Transverse colon (tissue), 4 donors: ENCODE data around the gene ERCC4. TPM values are rescaled to one million over a fixed set of nuclear protein-coding genes. Genes with fewer than 3 reads are reported as not detected.

Source experiments
- DNase-seq: peaks from one replicate; pipeline ENCODE4 v3.0.0-alpha.2; 2019
- H3K27ac ChIP-seq, 4 donors: fragments of 200-600 bp; sonication (generic); 2 replicates each; pipeline ENCODE4 v1.5.1; 2016 to 2018; ENCODE audit warnings: inconsistent platforms in 4 of 4
- H3K27me3 ChIP-seq: fragments of 200-600 bp; sonication (generic); 2 replicates; pipeline ENCODE4 v1.5.1; 2017; ENCODE audit warnings: inconsistent platforms
- H3K36me3 ChIP-seq, 4 donors: fragments of 200-600 bp; sonication (generic); 2 replicates each; pipeline ENCODE4 v1.5.1; 2017 to 2019; ENCODE audit warnings: inconsistent platforms in 4 of 4
- H3K4me1 ChIP-seq, 4 donors: fragments of 200-600 bp; sonication (generic); 2 replicates each; pipeline ENCODE4 v1.5.1; 2017 to 2020; ENCODE audit warnings: inconsistent platforms in 4 of 4
- H3K4me3 ChIP-seq, 4 donors: fragments of 200-600 bp; sonication (generic); 1 replicate in 1 of 4; 2 replicates in 3 of 4; pipeline versions ENCODE4 v1.5.1 to v1.6.1; 2017 to 2019; ENCODE audit warnings: inconsistent platforms in 4 of 4
- H3K9me3 ChIP-seq, 2 donors: fragments of 200-600 bp; sonication (generic); 2 replicates each; pipeline ENCODE4 v1.5.1; 2017 to 2019; ENCODE audit warnings: inconsistent platforms in 2 of 2
- EP300 ChIP-seq: sonication (generic); formaldehyde crosslinking; IDR thresholded peaks from one replicate; pipeline ENCODE4 v1.6.1; 2017; ENCODE audit warnings: antibody characterized with exemption, low read depth
- POLR2A ChIP-seq: fragments of 450-650 bp; IDR thresholded peaks from one replicate; pipeline ENCODE4 v1.6.1; 2016; ENCODE audit warnings: antibody characterized with exemption, mild to moderate bottlenecking, moderate library complexity
- POLR2AphosphoS5 ChIP-seq, 3 donors: sonication (generic); formaldehyde crosslinking; IDR thresholded peaks; one replicate each; pipeline ENCODE4 v1.6.1; 2016; ENCODE audit warnings: antibody characterized with exemption in 3 of 3
- WGBS, 2 donors: methylation state at CpG; one replicate each; pipeline ENCODE4 v1.1.5; 2018; ENCODE audit warnings: low coverage in 1 of 2; 5-methylcytosine and 5-hydroxymethylcytosine counted together
- in situ Hi-C, 4 donors: fragments of 200-750 bp; cut with MboI; loops; one replicate each; pipeline versions ENCODE4 v1.15.0 to v1.15.1; 2017; ENCODE audit warnings: low sequenced_read_pairs in 3 of 4, low pct_ligation_motif_present in 1 of 4, low pct_unique_long_range_greater_than_20kb in 1 of 4
- intact Hi-C: fragments of 100-400 bp; cut with DNase I; formaldehyde crosslinking; loops from one replicate; pipeline ENCODE4 v1.15.1; 2023; ENCODE audit warnings: low total_unique reads
- total RNA-seq, 4 donors: library from RNA; depleted of rRNA; stranded (reverse); fragments of >200 nt; gene quantifications; one replicate each; pipeline ENCODE4 v1.1.0, GENCODE V29; 2016
- TF ChIP-seq, protein P1 (sequence below), 5 experiments: fragments of 200-600 bp in 3 of 5; fragments of 450-650 bp in 2 of 5; sonication (generic) in 3 of 5; IDR thresholded peaks; 1 replicate in 2 of 5; 2 replicates in 3 of 5; pipeline ENCODE4 v1.5.1; 2016 to 2017; ENCODE audit warnings: antibody characterized with exemption in 5 of 5, inconsistent platforms in 3 of 5, mild to moderate bottlenecking in 2 of 5, moderate library complexity in 1 of 5

Gene ERCC4
- total RNA-seq, 4 donors from 2014 or later = 3.8 to 14.1 (median 4.8) TPM

DNA sequence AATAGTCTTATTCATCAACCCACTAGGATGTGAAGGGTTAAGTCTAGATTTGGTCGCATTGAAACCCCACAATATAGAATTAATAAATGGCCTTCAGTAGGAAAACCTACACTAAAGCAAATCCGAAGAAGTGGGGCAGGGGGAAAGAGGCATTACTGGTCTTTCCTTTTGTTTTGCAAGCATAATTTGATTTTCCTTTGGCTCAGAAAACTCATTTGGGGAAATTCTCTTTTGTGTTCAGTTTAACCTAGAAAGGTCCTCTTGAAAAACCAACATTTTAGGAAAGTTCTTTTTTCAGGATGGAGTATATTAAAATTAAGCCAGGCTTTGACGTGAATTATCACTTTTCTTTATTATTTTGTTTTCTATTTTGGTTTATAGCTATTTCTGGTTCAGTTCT, 31.7 kb downstream of the ERCC4 start:
- no peak for DNase-seq
- Histone ChIP-seq H3K4me3 (no peak overlapping the region), H3K4me1 (peaks cover 0 to 6% (median 0%) of the 10 kb centered on the region in 4 donors), H3K9me3 (no peaks in the 10 kb centered on the region), H3K27ac (no peak overlapping the region), H3K36me3 (peaks cover 0 to 13% (median 5%) of the 10 kb centered on the region in 4 donors), H3K27me3 (no peaks in the 10 kb centered on the region)
- TF ChIP-seq EP300 = no peak
- 67 to 85% methylated on average over 3 of the region's 3 CpGs for WGBS, 2 donors
- intact Hi-C loops (no loop called here), in situ Hi-C loops (no loop called here)

DNA sequence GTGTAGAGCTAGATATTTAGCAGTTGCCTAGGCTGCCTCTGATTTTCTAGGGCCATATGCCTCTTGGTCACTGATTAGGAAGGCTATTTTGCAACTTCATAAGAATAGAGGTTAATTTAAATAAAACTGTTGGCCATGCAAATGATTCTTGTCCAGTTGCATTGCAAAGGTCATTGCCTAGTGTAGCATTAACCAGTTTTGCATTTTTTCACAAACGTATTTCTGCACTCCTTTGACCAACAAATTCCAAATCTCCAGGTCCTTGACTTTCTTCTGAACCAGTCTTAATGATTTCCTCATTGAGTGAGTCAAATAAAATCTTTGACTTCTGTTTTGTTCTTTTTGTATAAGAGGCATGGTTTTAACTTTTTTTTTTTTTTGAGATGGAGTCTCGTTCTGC, 33.5 kb downstream of the ERCC4 start:
- no peaks in the 10 kb centered on the region for H3K27me3 ChIP-seq
- TF ChIP-seq, protein P1, sequence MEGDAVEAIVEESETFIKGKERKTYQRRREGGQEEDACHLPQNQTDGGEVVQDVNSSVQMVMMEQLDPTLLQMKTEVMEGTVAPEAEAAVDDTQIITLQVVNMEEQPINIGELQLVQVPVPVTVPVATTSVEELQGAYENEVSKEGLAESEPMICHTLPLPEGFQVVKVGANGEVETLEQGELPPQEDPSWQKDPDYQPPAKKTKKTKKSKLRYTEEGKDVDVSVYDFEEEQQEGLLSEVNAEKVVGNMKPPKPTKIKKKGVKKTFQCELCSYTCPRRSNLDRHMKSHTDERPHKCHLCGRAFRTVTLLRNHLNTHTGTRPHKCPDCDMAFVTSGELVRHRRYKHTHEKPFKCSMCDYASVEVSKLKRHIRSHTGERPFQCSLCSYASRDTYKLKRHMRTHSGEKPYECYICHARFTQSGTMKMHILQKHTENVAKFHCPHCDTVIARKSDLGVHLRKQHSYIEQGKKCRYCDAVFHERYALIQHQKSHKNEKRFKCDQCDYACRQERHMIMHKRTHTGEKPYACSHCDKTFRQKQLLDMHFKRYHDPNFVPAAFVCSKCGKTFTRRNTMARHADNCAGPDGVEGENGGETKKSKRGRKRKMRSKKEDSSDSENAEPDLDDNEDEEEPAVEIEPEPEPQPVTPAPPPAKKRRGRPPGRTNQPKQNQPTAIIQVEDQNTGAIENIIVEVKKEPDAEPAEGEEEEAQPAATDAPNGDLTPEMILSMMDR (IDR thresholded peaks at IDR 0.05) = no peak
- TF ChIP-seq EP300 (no peak), POLR2A (no peak), POLR2AphosphoS5 (IDR thresholded peaks at IDR 0.05) (no peak)
- H3K9me3 ChIP-seq = no peaks in the 10 kb centered on the region
- peaks cover 0 to 2% (median under 1%) of the 10 kb centered on the region in 4 donors for H3K36me3 ChIP-seq
- H3K27ac ChIP-seq = no peak overlapping the region
- intact Hi-C loops = no loop called here
- DNase-seq = no peak
- H3K4me1 ChIP-seq = peaks cover 8 to 21% (median 12%) of the 10 kb centered on the region in 4 donors
- WGBS, 2 donors = 82 to 83% methylated on average over 2 of the region's 2 CpGs
- in situ Hi-C loops = no loop called here
- H3K4me3 ChIP-seq = no peak overlapping the region

DNA sequence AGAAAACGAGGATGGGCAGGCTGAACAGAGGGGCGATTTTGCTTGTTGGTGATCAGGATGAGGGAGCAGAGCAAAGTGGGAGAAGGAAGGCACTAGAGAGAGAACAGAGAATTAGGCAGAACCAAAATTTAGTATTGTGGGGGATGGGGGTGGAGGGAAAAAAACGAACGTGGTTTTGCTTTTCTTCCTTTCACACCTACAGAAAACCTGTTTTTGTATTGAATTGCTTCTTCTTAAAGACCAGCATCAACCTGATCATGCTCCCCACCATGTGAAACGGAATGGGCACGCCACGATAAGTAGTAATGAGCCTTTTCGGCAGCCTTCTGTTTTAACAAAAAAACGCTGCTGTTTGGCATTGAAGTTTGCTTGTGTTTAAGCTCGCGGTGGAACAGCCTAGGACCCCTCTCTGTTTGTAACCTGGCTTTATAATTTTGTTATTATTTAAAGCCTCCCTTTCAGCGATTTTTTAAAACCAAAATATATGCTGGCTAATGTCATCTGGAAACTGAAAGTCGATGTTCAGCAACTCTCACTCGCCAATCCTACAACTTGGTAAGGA, 36.8 kb downstream of the ERCC4 start:
- Histone ChIP-seq H3K27me3 (no peaks in the 10 kb centered on the region), H3K27ac (peak overlapping the region; percentile 66 to 87 (median 70)), H3K4me1 (peaks cover 8 to 21% (median 12%) of the 10 kb centered on the region in 4 donors), H3K4me3 (peak overlapping the region in 2 of 4 donors; percentile 8 to 33), H3K36me3 (no peaks in the 10 kb centered on the region), H3K9me3 (no peaks in the 10 kb centered on the region)
- WGBS, 2 donors = 53 to 57% methylated on average over 12 to 14 of the region's 14 CpGs
- TF ChIP-seq, protein P1 (IDR thresholded peaks at IDR 0.05) = no peak
- TF ChIP-seq EP300 (no peak), POLR2AphosphoS5 (IDR thresholded peaks at IDR 0.05) (no peak), POLR2A (no peak)
- no peak for DNase-seq
- in situ Hi-C loops (no loop called here), intact Hi-C loops (no loop called here)

DNA sequence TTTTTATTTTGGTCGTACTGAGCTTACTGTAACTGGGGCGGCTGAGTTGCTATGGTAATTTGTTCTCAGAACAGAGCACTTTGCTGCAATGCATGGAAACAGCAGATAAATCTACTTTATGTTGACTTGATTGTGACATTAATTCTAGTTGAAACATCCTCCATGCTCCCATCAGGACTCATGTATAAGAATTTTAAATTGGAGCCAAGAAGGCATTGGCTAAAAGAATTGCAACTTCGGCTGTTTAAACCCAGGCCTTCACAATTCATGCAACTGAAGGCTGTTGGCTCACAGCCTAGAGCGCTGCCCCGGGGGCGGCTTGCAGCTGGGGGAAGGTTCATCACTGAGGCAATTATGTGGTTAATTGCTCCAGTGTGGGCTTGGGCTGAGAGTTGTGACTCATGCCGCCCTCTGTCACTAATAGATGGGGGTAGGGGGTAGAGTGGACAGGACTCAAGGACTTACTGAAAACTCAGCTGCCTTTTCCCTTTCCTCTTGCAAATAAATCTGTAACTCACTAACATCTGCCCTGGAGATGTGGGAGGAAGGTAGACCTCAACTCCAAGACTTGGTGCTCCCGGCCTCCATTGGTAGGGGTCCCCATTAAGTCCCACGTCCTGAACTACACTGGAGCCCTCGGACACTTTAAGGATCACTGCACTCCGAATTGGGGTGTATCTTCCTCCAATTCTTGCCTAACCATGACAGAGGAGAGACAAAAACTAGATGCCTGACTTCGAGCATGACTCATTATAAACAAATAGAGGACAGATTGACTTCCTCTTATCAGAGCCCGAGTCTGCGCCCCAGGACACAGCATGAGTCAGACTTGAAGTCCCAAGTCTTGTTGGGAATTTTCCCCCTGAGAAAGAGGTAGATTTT, 37.5 kb downstream of the ERCC4 start:
- Histone ChIP-seq H3K9me3 (no peaks in the 10 kb centered on the region), H3K36me3 (no peaks in the 10 kb centered on the region), H3K27me3 (no peaks in the 10 kb centered on the region), H3K4me3 (peak overlapping the region in 2 of 4 donors; percentile 8 to 33), H3K4me1 (peaks cover 8 to 21% (median 12%) of the 10 kb centered on the region in 4 donors), H3K27ac (peak overlapping the region; percentile 66 to 87 (median 70))
- TF ChIP-seq POLR2A (no peak), POLR2AphosphoS5 (IDR thresholded peaks at IDR 0.05) (peak in 2 of 3 donors; percentile 41 to 70)
- DNase-seq = peak; percentile 69
- WGBS, 2 donors = 4 to 15% methylated on average over 8 to 14 of the region's 14 CpGs
- intact Hi-C loops (no loop called here), in situ Hi-C loops (no loop called here)

DNA sequence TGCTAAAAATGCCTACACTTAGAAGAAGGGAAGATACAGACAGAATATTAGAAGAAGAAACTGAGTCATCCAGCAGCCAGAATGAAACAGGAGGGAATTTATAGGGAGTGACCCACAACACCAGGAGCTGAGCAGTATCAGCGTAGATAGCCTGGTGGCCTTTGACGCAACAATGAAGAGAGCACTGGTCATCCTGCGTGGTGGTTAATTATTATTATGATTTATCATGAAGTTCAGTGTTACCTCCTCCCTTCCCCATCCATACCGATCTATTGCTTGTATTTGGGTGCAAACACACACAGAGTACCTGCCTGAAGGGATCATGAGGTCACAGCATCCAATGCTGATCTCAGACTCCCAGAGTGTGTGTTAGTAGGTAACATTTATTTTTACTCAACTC, 38.5 kb downstream of the ERCC4 start:
- 76 to 80% methylated on average over 3 to 4 of the region's 4 CpGs for WGBS, 2 donors
- Histone ChIP-seq H3K4me1 (peaks cover 8 to 21% (median 12%) of the 10 kb centered on the region in 4 donors), H3K9me3 (no peaks in the 10 kb centered on the region), H3K27ac (peak overlapping the region in 2 of 4 donors; percentile 68 to 72), H3K36me3 (no peaks in the 10 kb centered on the region), H3K27me3 (no peaks in the 10 kb centered on the region), H3K4me3 (no peak overlapping the region)
- DNase-seq = no peak
- TF ChIP-seq EP300 (no peak), POLR2AphosphoS5 (IDR thresholded peaks at IDR 0.05) (no peak)
- TF ChIP-seq, protein P1 (IDR thresholded peaks at IDR 0.05) = no peak
- in situ Hi-C loops (no loop called here), intact Hi-C loops (no loop called here)
